ENCODE results near the gene DSG4.

Gene DSG4

DNA sequence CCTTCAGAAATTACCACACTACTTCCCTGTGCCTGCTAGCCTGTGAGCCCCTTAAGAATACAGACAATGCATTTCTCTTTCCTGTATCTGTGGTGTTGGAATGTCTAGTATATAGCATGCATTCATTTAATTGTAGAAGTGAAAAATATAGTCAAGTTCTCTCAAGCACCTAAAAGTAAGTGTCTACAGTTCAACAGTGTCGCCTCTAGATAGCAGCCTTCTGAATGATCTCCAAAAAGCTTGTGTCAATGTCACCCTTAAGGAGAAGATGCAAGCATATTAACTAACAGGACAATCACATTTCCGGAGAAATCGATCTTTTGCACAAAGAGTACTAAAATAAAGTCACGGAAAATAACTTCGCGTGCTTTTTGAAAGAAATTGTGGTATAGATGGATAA is 43.5 kb downstream of the DSG4 start:
- no peaks in the 10 kb centered on the region for H3K36me3 ChIP-seq (ENCODE audit: control insufficient read depth, insufficient read depth, low read length)
- H3K27me3 ChIP-seq (replicated peaks; ENCODE audit: control insufficient read depth, insufficient read depth, low read length) = no peaks in the 10 kb centered on the region
- H3K4me3 ChIP-seq (replicated peaks; ENCODE audit: low read depth, low read length) = no peak overlapping the region
- DNase-seq (ENCODE audit: extremely low read depth, insufficient read length) = no peak
- TF ChIP-seq, protein P1, sequence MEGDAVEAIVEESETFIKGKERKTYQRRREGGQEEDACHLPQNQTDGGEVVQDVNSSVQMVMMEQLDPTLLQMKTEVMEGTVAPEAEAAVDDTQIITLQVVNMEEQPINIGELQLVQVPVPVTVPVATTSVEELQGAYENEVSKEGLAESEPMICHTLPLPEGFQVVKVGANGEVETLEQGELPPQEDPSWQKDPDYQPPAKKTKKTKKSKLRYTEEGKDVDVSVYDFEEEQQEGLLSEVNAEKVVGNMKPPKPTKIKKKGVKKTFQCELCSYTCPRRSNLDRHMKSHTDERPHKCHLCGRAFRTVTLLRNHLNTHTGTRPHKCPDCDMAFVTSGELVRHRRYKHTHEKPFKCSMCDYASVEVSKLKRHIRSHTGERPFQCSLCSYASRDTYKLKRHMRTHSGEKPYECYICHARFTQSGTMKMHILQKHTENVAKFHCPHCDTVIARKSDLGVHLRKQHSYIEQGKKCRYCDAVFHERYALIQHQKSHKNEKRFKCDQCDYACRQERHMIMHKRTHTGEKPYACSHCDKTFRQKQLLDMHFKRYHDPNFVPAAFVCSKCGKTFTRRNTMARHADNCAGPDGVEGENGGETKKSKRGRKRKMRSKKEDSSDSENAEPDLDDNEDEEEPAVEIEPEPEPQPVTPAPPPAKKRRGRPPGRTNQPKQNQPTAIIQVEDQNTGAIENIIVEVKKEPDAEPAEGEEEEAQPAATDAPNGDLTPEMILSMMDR (IDR thresholded peaks at IDR 0.05; ENCODE audit: insufficient read depth, low read length, poor library complexity, severe bottlenecking) = no peak

DNA sequence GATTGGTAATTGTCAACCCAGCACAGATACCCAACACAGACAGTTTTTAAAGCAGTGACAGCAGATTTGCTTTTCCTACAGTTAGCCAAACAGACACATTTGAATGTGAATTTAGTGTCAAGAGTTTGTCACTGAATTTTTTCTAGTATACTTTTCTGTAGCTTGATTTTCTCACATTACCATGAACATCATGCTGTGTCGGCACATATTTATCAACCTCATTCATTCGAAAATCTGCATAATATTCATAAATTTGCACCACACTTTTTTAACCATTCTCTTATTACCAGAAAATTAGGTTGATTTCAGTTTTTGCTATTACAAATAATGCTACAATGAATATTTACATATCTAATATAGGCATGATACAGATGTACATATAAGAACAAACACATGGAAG is 43.9 kb downstream of the DSG4 start:
- Histone ChIP-seq H3K4me3 (replicated peaks; ENCODE audit: low read depth, low read length) (no peak overlapping the region), H3K36me3 (ENCODE audit: control insufficient read depth, insufficient read depth, low read length) (no peaks in the 10 kb centered on the region), H3K27me3 (replicated peaks; ENCODE audit: control insufficient read depth, insufficient read depth, low read length) (no peaks in the 10 kb centered on the region)
- no peak for DNase-seq (ENCODE audit: extremely low read depth, insufficient read length)
- TF ChIP-seq, protein P1 (IDR thresholded peaks at IDR 0.05; ENCODE audit: insufficient read depth, low read length, poor library complexity, severe bottlenecking) = no peak

DNA sequence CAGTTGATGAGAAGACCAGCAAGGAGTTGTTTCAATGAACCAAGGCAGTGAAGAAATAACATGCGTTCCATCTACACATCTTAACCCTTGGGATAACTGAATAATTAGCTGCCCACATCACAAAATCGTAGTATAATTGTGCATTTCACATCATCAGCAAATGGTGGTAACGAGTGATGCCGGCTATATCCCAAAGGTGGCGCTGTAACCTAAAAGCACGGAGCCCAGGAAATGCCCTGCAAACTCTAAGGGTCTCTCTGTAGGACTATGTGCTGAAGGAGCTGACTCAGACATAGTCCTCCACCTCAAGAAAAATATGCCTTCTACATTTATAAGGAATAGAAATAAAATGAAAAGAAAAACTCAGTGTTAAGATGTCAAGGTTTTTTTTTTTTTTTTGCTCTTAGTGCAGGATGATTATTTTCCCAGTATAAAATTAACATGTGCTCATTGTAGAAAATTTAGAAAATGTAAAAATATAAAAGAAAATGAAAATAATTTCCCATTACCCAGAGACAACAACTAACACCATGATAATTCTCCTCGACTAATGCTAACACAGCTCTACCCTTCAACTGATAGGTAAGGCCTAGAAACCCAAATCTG is 47.9 kb downstream of the DSG4 start:
- Histone ChIP-seq H3K4me3 (replicated peaks; ENCODE audit: low read depth, low read length) (no peak overlapping the region), H3K36me3 (ENCODE audit: control insufficient read depth, insufficient read depth, low read length) (no peaks in the 10 kb centered on the region), H3K27me3 (replicated peaks; ENCODE audit: control insufficient read depth, insufficient read depth, low read length) (no peaks in the 10 kb centered on the region)
- DNase-seq (ENCODE audit: extremely low read depth, insufficient read length) = no peak
- TF ChIP-seq, protein P1 (IDR thresholded peaks at IDR 0.05; ENCODE audit: insufficient read depth, low read length, poor library complexity, severe bottlenecking) = peak; percentile 88

DNA sequence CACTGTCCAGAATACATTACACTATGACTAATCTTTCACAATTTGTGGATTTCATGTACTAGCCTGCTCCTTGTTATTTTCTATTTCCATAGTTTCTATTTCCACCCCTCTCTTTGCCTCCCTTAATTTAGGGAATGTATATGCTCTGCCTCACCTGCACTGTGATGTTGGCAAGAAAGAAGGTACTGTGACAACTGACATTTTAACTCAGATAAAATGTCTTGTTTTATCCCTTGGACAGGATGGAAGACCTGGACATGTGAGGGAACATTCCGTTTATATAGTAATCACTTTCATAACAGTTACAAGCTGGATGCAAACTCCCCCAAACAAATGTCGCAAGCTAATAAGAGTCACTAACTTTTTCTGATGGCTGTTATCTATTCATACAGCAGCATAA is 49.4 kb downstream of the DSG4 start:
- no peak overlapping the region for H3K4me3 ChIP-seq (replicated peaks; ENCODE audit: low read depth, low read length)
- H3K27me3 ChIP-seq (replicated peaks; ENCODE audit: control insufficient read depth, insufficient read depth, low read length) = no peaks in the 10 kb centered on the region
- TF ChIP-seq, protein P1 (IDR thresholded peaks at IDR 0.05; ENCODE audit: insufficient read depth, low read length, poor library complexity, severe bottlenecking) = no peak
- H3K36me3 ChIP-seq (ENCODE audit: control insufficient read depth, insufficient read depth, low read length) = no peaks in the 10 kb centered on the region
- no peak for DNase-seq (ENCODE audit: extremely low read depth, insufficient read length)

DNA sequence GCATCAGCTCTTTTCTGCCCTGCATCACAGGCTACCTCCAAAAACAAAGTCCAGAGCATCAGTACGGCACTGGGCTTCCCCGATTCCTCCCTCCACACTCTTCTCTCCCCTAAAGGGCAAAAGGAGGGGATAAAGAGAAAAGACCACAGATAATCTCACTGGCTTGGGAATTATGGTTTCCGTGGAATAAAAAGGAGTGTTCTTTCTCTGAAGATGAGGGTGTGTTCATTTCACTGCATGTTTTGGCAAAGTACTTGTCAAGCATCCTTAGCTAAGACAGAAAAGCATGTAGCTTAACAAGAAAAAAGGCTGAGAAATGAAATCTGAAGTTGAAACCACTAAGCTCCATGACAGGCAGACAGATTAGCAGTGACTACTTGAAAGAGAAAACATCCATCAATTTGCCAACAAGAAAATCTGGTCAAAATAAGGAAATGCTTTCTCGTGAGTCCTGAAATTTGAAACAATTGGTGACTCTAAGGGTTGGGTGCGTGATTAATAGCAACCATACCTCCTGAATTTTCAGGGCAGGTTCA is 50.4 kb downstream of the DSG4 start:
- DNase-seq (ENCODE audit: extremely low read depth, insufficient read length) = no peak
- Histone ChIP-seq H3K4me3 (replicated peaks; ENCODE audit: low read depth, low read length) (no peak overlapping the region), H3K27me3 (replicated peaks; ENCODE audit: control insufficient read depth, insufficient read depth, low read length) (no peaks in the 10 kb centered on the region), H3K36me3 (ENCODE audit: control insufficient read depth, insufficient read depth, low read length) (no peaks in the 10 kb centered on the region)
- TF ChIP-seq, protein P1 (IDR thresholded peaks at IDR 0.05; ENCODE audit: insufficient read depth, low read length, poor library complexity, severe bottlenecking) = no peak

DNA sequence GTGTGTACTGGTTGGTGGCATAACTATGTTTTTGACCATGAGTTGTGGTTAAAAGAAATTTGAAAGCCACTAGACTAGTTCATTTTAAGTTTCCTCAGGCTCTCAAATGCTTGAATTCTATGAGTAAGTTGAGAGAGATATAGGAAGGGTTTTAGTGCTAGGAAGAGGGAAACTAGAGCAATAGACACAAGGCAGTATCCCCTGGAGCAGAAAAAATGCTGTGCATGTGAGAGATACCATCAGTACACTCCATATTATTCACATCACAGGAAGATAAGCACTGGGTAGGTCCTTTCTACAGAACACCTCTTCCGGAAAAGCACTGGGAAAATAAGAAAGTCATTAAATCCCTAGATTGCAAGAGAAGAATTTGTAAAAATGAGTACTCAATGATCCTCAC is 51.6 kb downstream of the DSG4 start:
- H3K4me3 ChIP-seq (replicated peaks; ENCODE audit: low read depth, low read length) = no peak overlapping the region
- no peaks in the 10 kb centered on the region for H3K36me3 ChIP-seq (ENCODE audit: control insufficient read depth, insufficient read depth, low read length)
- H3K27me3 ChIP-seq (replicated peaks; ENCODE audit: control insufficient read depth, insufficient read depth, low read length) = no peaks in the 10 kb centered on the region
- no peak for DNase-seq (ENCODE audit: extremely low read depth, insufficient read length)
- TF ChIP-seq, protein P1 (IDR thresholded peaks at IDR 0.05; ENCODE audit: insufficient read depth, low read length, poor library complexity, severe bottlenecking) = no peak

All from GM06990 (cell line).